ENCODE results near the gene BHLHA9.

The BHLHA9 gene

DNA sequence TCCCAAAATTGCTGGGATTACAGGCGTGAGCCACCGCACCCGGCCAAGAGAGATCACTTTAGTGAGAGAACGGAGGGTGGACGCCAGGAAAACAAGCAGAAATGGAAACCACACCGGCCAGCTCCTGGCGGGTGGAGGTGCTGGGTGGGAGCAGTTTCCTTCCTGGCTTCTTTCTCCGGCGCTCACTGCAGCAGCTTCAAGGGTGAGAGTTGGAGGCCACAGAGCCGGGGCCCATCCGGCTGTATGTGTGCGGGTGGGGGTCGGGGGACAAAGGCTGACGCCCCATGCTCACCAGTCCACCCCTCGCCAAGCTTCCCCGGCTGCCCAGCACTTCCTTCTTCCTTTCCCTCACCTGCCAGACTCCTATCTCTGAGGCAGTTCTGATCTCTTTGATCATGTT, 13.5 kb upstream of the BHLHA9 start:
- DNase-seq, result no peak

DNA sequence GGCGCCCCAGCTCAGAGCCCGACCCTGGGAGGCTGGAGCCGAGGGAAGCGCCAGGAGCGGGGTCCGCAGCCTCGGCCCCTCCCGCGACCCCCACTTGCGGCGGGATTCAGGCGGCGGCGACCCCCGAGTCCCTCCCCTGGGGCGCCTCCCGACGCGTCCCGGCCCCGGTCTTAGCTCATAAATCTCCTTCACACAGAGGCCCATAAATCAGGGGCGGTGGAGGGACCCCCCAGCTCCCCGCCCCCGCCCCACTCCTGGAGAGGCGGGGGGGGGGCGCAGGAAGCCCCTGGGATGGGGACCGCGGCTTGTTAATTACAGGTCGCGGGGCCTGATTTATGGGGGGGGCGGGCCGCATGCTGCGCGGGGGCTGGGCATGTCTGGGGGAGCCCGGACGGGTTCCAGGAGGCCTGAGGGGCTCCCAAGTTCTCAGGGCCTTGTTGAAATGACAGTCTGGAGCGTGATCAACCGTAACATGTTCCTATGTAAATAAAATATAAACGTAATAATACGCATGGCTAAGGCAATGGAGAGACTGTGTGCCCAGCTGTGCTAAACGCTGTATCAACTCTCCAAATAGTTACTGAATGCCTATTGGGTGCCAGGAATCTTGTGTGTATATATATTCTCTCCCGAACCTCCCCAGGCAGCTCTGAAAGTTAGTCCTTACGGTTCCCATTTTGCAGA, 10.0 kb upstream of the BHLHA9 start:
- no peak for DNase-seq

DNA sequence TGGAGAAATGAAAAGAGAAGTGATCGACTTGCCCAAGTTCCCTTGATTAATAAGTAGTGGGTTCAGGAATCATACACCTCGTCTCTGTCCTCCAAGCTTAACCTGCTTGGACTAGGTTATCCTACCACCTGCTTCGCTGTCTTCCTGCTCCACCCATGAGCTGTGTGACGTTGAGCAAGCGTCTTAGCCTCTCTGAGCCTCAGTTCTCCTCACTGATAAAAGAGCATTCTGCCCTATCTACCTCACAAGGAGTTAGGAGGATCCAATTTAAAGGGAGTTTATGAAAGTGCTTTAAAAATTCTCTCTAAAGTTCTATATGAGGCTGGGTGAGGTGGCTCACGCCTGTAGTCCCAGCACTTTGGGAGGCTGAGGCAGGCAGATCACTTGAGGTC, 9.5 kb upstream of the BHLHA9 start:
- DNase-seq, result no peak

DNA sequence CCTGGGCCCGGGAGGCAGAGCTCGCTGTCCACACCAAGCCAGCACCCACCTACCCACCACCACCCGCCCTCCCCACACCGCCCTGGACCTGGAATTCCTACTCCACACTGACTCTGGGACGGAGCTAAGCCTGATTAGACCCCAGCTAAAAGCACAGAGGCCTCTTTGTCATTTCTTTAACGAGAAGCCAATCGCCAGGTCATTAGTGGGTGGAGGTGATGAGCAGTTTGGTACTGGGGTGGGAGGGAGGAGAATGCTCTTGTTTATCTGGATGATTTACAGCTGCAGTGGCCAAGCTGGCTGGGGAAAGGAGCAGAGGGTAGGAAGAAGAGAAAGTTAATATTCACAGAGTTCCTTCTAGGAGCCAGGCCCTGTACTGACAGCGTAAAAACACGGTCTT, 6.0 kb upstream of the BHLHA9 start:
- DNase-seq, result no peak

DNA sequence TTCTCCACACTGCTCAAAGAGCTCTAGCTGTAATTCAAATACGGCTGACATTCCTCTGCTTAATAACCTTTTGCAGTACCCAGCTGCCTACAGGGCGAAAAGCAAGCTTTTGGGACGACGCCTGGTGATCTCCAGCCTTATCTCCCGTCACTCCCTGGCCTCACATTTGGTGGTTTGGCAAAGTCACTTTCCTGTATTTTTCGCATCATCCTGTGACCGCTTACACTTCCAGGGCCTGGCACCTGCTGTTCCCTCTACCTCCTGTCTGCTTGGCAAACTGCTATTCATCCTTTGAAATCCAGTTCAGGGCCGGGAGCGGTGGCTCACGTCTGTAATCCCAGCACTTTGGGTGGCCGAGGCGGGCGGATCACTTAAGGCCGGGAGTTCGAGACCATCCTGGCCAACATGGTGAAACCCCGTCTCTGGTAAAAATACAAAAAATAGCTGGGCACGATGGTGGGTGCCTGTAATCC, 2.7 kb upstream of the BHLHA9 start:
- DNase-seq, result no peak

DNA sequence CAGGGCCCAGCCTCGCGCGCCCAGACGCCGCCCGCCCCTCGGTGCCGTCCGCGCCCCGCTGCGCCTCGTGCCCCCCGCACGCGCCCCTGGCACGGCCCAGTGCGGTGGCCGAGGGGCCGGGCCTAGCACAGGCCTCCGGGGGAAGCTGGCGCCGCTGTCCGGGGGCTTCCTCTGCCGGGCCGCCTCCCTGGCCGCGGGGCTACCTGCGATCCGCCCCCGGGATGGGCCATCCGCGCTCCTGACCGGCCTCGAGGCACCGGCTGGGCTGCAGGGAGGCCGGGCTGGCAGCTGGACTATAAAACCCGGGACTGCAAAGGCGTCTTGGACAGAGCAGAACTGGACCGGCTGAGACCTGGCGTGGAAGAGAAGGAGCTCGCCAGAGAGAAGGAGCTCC, 783 bp downstream of the BHLHA9 start:
- DNase-seq, result no peak

DNA sequence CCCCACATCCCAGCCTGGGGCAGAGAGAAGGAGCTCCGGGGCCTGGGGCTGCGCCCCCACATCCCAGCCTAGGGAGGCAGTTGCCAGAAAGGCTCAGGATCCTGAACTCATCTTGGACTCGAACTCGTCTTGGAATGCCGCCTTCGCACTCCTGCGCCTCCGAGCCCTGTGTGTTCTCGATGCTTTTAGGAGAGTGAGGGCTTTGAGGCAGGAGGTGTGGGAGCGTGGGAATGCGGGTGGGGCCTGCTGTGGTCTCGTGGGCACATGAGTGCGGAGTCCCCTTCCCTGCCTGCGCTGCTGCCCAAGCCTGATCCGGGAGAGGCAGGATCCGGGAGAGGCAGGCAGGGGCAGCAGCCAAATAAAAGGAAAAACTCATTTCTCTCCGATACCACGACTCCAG, 1.2 kb downstream of the BHLHA9 start:
- no peak for DNase-seq

DNA sequence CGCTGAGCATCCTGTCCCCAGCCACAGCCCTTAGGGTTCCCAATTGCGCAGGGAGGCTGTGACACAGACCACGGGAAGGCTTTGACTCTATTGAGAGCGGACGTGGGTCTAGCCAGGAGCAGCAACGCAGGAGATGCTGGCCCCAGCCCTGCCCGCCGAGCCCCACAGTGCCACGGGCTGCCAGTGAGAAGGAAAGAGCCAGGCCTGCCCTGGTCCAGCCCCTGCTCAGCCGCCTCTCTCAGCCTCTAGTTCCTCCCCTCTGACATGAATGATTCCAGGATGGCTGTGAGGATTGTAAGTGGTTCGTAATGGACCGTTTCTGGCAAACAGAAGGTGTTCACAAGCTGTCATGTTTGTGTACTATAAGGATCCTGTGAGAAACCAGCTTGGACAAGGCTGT, 2.5 kb downstream of the BHLHA9 start:
- DNase-seq, result no peak

DNA sequence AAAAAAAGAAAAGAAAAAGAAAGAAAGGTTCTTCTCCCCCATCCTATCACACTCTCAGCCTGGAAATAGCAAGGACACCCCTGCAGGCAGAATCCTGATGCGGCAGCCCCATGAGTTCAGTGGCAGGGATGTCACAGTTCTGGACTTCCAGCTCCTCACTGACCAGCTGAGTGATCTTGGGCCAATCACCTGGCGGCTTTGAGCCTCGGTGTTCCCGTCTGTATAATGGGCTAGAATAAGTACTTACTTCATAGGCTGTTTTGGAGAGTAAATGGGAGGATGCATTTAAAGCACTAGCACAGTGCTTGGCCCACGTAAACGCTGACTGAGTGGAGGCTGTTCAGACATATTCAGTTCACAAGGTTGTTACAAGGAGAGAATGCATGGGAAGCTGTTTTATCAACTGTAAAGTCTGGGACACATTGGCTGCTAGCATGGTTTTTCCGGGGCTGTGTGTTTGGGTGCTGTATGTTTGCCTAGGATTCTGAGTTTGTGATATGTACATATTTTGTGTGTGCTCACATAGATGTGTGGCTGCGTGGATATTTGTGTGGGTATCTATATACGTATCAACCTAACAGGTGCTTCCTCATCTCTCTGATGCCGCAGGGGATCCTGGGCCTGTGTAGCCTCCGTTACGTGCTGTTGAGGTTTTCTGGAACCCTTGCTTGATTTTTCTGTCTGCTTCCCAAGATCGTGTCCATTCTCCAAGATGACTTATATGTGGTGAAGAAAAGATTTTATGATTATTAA, 3.4 kb downstream of the BHLHA9 start:
- DNase-seq, result no peak

DNA sequence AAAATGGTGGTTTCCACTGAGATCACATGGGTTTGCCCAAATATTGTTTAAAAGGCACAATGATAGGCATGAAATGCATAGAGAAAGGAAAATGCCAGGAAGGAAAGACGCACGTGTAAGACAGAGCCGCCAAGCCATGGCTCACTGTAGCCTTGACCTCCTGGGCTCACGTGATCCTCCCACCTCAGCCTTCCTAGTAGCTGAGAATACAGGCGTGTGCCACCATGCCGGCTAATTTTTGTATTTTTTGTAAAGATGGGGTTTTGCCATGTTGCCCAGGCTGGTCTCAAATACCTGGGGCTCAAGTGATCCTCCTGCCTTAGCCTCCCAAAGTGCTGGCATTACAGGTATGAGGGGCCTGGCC, 4.0 kb downstream of the BHLHA9 start:
- DNase-seq, result no peak

DNA sequence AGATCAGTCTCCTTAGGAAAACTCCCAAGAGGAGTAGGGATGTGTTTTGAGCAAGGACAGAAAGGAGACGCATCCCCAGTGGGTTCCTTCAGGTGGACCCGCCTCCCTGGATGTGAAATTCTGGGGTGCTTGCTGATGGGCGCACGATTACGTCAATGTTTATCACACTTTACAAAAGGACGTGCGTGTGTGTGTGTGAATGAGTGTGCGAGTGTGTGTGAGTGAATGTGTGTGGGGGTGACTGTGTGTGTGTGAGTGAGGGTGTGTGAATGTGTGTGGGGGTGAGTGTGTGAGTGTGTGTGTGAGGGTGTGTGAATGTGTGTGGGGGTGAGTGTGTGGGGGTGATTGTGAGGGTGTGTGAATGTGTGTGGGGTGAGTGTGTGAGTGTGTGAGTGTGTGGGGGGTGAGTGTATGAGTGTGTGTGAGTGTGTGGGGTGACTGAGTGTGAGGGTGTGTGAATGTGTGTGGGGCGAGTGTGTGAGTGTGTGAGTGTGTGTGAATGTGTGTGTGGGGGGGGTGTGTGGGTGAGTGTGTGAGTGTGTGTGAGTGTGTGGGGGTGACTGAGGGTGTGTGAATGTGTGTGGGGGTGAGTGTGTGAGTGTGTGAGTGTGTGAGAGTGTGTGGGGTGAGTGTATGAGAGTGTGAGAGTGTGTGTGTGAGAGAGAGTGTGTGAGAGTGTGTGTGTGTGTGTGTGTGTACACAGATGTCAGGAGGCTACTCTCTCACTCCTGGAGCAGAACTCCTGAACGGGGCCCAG, 5.1 kb downstream of the BHLHA9 start:
- DNase-seq, result no peak

DNA sequence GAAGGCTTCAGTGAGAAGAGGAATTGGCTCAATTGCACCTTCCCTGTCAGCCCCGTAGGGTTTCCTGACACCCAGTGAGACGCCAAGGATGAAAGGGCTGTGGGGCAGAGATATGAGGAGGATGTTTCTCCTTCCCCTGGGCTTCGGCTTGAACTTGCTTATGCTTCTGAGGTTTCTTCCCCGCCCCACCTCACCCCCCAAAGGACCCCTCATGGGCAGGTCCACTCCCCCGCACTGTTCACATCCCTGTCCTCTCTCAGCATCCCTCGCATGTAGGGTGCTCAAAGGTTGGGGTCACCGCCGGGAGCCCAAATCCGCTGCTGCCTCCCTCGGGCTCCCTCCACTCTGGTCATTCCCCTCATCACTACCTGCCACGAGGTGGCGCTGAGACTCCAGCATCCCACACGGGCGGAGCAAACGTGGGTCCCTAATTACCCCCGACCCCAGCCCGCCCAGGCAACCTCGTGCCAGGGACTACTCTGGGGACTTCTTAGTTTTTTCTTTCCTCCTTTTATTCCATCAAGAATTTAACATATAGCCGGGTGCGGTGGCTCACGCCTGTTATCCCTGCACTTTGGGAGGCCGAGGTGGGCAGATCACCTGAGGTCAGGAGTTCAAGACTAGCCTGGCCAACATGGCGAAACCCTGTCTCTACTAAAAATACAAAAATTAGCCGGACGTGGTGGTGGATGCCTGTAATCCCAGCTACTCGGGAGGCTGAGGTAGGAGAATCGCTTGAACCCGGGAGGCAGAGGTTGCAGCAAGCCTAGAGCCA, 5.9 kb downstream of the BHLHA9 start:
- no peak for DNase-seq

DNA sequence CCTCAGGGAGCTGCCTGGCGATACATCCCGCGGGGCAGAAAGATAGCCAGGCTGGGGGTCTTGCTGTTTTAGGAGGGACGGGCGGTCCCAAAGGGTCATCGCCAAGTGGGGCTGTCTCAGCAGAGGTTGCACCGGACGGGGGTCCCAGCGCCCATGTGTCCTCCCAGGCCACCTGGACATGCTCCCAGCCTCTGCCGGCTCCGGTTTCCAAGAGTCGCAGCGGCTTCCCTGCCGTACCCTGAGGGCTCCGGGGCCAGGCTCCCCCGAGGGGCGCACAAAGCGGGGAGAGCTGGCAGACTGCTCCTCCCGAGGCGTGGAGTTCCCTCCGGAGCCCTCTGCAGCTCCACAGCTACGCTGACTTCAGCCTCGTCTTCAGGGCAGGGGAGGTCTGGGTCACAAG, 10.4 kb downstream of the BHLHA9 start:
- DNase-seq, result no peak

DNA sequence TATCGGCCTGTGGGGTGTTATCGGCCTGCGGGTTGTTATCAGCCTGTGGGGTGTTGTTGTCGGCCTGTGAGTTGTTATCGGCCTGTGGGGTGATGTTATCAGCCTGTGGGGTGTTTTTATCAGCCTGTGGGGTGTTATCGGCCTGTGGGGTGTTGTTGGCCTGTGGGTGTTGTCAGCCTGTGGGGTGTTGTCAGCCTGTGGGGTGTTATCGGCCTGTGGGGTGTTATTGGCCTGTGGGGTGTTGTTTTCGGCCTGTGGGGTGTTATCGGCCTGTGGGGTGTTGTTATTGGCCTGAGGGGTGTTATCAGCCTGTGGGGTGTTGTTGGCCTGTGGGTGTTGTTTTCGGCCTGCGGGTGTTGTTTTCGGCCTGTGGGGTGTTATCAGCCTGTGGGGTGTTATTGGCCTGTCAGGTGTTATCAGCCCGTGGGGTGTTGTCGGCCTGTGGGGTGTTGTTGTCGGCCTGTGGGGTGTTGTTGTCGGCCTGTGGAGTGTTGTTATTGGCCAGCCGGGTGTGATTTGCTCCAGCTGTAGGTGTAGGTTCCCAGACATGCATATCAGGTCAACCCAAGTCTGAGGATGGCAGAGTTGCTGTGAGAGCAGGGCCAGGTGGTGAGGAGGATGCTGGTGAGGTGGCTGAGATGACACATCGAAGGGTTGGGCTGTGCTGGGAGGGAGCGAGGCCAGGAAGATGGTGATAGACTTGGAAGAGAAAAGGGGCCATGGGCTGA, 16.3 kb downstream of the BHLHA9 start:
- no peak for DNase-seq

DNA sequence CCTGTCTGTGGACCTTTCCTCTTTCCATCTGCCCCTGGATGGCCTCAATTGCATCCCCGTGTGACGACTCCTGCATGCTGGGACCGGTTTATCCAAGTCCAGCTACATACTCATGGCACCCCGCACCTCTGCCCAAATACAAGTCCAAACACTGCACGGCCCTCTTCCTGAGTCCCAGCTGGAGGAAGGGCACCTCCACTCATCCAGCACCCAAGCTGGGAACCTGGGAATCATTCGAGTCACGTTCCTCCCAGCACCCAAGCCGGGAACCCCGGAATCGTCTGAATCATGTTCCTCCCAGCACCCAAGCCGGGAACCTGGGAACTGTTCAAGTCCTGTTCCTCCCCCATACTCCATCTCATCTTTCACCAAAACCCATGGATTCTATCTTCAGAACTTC, 19.5 kb downstream of the BHLHA9 start:
- no peak for DNase-seq

DNA sequence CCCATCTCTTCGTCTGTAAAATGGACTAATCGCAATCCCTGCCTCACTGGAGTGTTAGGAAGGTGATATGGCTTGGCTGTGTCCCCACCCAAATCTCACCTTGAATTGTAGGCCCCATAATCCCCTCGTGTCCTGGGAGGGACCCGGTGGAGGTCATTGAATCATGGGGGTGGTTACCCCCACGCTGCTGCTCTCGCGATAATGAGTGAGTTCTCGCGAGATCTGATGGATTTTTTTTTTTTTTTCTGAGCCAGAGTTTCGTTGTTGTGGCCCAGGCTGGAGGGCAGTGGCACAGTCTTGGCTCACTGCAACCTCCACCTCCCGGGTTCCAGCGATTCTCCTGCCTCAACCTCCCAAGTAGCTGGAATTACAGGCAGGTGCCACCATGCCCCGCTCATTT, 20.4 kb downstream of the BHLHA9 start:
- no peak for DNase-seq

DNA sequence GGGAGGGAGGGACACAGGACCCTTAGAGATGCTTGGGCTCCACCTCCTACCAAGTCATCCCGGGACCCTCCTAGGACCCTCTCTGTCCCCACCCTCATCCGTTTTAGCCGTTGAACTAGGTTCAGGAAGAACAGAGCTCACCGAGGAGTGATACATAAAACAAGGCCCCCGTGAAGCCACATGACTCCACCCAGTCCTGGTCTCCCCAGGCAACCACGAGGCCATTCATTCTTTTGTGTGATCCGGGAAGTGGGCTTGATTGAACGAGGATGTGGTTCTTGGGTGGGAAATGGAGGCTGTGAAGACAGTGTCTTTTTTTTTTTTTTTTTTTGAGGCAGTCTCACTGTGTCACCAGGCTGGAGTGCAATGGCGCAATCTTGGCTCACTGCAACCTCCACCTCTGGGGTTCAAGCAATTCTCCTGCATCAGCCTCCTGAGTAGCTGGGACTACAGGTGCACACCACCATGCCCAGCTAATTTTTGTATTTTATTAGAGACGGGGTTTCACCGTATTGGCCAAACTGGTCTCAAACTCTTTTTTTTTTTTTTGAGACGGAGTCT, 24.0 kb downstream of the BHLHA9 start:
- no peak for DNase-seq

DNA sequence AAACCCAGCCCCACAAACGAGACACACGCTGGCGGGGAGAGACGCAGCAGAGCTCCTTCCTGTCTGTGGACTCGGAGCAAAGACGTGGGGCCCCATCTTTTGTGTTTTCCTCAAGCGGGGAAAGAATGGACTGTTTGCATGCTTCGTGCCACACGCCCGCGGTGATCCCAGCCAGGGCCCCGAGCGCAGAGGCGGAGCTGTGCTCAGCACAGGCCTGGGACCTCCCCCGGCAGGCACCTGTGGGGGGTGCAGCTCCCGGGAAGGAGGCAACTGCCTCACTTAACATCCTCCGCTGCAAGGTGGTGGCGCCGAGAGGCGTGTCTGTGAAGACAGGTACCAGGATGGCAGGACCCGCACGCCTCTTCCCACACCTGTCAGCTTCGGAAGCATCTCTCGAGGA, 28.4 kb downstream of the BHLHA9 start:
- no peak for DNase-seq

DNA sequence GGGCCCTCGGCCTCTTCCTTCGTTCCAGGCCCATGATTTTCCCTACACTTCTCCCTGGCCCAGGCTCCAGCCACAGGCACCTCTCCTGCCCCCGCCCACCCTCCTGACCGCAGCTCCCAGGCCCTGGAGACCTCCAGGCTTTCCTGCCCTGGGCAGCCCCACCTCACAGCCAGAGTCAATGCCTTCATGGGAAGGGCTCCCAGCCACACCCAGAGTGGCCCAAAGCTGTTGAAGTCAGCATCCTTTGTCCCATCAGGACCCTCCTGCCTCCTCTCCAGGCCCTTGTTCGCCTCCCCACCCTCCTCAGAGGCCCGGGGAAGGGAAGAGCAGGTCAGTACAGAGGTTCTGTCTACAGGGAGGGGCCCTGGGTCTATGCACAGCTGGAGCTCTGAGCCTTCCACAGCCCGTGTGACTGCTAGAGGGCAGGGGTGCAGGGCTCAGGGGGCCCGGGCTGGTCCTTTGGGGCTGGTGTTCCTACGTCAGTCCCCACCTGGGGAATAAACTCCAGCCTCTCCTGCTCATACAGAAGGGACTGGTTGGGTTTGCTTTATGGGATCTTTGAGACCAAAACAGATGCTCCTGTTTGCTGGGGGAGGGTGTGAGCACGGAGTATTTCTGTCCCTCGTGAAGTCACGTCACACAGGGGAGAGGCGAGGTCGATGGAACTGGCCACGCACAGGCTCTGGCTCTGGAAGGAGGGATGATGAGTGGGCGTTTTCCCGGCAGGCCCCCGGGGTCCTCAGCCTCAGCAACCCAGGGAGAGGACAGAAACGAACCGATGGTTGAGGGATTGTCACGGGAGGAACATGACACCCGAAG, 29.5 kb downstream of the BHLHA9 start:
- no peak for DNase-seq

DNA sequence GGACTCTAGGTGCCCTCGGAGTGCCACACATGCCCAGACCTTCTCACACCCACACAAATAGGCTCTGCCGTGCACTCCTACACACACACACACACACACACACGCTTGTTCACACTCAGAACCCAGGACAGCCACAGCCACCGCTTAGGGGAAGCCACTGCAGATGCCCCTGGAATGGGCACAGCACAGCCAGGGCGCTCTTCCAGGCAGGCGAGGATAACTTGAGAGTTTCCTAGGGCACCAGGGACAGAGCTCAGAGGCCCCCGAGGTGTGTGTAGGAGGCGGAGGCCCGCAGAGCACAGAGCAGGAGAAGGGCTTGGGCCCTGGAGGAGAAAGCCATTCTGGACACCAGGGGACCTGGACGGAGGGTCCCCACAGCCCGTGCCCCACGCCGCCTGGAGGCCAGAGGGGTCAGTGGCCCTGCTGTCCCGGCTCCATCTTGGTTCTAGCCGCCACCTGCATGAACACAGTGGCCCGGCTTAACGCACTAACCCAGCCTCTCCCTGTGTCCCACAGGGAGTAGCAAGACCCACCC, 30.2 kb downstream of the BHLHA9 start:
- DNase-seq, result no peak

DNA sequence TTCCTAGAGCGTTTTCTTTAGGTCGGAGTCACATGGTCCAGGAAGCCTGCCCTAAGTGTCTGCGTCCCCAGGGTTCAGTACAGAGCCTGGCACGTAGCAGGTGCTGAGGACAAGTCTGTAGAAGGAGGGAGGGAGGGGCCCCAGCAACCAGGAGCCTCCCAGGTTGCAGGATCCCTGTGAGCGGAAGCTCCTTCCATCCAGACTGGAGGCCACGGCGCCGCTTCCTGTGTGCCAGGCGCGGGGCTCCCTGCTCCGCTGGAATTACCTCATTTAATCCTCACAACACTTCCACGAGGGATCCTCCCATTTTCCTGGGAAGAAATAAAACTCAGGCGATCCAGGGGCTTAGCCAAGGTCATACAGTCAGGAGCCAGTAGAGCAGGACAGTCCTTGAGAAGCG, 31.3 kb downstream of the BHLHA9 start:
- DNase-seq, result no peak
